Measurements from ENCODE around the gene KCNMB3. TPM values are rescaled to one million over a fixed set of nuclear protein-coding genes. Genes with fewer than 3 reads are reported as not detected.
"Not testable (repeated sequence)": the region's sequence is repeated elsewhere in the genome, so short reads cannot be mapped to it uniquely, and the experiment has no call there.

KCNMB3 gene
- total RNA-seq, 4 donors from 2014 or later, result 0.19 to 1.5 (median 0.87) TPM

DNA sequence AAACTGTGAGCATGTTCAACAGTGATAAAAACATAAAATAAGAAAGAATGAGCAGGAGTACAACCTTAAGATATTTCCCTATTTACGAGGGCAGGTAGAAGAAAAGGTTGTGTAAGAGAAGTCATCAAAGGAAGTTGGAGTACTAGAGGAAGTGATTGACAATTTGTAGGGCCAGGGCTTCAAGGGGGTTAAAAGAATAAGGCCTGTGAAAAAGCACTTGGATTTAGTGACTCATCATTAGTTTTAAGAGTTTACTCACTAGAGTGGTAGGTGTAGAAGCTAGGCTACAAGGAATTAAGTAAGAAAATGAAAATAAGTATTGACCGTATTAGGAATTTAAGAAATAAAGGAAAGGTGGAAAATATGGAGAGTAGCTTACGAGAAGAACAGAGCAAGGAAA is 23.6 kb downstream of the KCNMB3 start:
- H3K4me3 ChIP-seq (ENCODE audit: low read depth, poor library complexity, severe bottlenecking), result no peak overlapping the region
- DNase-seq (ENCODE audit: low spot score in 2 of 2), result no peak
- intact Hi-C loops (cut with DNase I; ENCODE audit: low total_unique reads), result no loop called here
- WGBS, 2 donors, result 94 to 95% methylated on average over 3 of the region's 3 CpGs
- TF ChIP-seq CTCF (IDR thresholded peaks at IDR 0.05), result no peak
- no peak for TF ChIP-seq POLR2A (IDR thresholded peaks at IDR 0.05)

- 93 to 96% methylated on average over 1 of the region's 1 CpG for WGBS, 2 donors
- no peak overlapping the region for H3K4me3 ChIP-seq (ENCODE audit: low read depth, poor library complexity, severe bottlenecking)
- intact Hi-C loops (cut with DNase I; ENCODE audit: low total_unique reads), result no loop called here
- TF ChIP-seq POLR2A (IDR thresholded peaks at IDR 0.05) (no peak), CTCF (IDR thresholded peaks at IDR 0.05) (no peak)
- no peak for DNase-seq (ENCODE audit: low spot score in 2 of 2)
Measured at GRCh38 chr3:179224584-179224983, 26.3 kb downstream of the KCNMB3 start.

GRCh38 chr3:179223548-179223947 is 27.4 kb downstream of the KCNMB3 start:
- intact Hi-C loops (cut with DNase I; ENCODE audit: low total_unique reads), result no loop called here
- H3K4me3 ChIP-seq (ENCODE audit: low read depth, poor library complexity, severe bottlenecking), result no peak overlapping the region
- DNase-seq (ENCODE audit: low spot score in 2 of 2), result no peak
- no peak for TF ChIP-seq CTCF (IDR thresholded peaks at IDR 0.05)
- no peak for TF ChIP-seq POLR2A (IDR thresholded peaks at IDR 0.05)
- 81 to 90% methylated on average over 2 of the region's 2 CpGs for WGBS, 2 donors

DNA sequence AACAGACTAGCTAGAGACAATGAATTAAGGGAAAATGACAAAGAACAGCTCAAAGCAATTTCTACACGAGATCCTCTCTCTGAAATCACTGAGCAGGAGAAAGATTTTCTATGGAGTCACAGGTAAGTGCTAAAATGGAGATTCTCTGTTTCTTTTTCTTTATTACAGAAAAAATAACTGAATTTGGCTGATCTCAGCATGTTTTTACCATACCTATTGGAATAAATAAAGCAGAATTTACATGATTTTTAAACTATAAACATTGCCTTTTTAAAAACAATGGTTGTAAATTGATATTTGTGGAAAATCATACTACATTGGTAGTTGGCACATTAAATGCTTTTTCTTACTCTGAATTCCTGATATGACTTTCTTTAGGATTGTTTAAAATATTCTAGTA is 32.7 kb downstream of the KCNMB3 start:
- WGBS, 2 donors, result 85 to 87% methylated on average over 1 of the region's 1 CpG
- DNase-seq (ENCODE audit: low spot score in 2 of 2); H3K4me3 ChIP-seq (ENCODE audit: low read depth, poor library complexity, severe bottlenecking); intact Hi-C loops (cut with DNase I; ENCODE audit: low total_unique reads): not testable (repeated sequence)

GRCh38 chr3:179215550-179215949 is 35.4 kb downstream of the KCNMB3 start:
- intact Hi-C loops (cut with DNase I; ENCODE audit: low total_unique reads); H3K4me3 ChIP-seq (ENCODE audit: low read depth, poor library complexity, severe bottlenecking); DNase-seq (ENCODE audit: low spot score in 2 of 2): not testable (repeated sequence)
- WGBS, 2 donors, result 100% methylated on average over 1 of the region's 1 CpG

GRCh38 chr3:179200790-179201189 is 50.1 kb downstream of the KCNMB3 start:
- H3K4me3 ChIP-seq (ENCODE audit: low read depth, poor library complexity, severe bottlenecking), result no peak overlapping the region
- DNase-seq (ENCODE audit: low spot score in 2 of 2), result no peak
- WGBS, 2 donors, result 95 to 96% methylated on average over 2 of the region's 2 CpGs
- no peak for TF ChIP-seq POLR2A (IDR thresholded peaks at IDR 0.05)
- TF ChIP-seq CTCF (IDR thresholded peaks at IDR 0.05), result no peak
- intact Hi-C loops (cut with DNase I; ENCODE audit: low total_unique reads), result no loop called here

GRCh38 chr3:179196700-179197099 is 54.2 kb downstream of the KCNMB3 start:
- no peak overlapping the region for H3K4me3 ChIP-seq (ENCODE audit: low read depth, poor library complexity, severe bottlenecking)
- intact Hi-C loops (cut with DNase I; ENCODE audit: low total_unique reads), result no loop called here
- TF ChIP-seq POLR2A (IDR thresholded peaks at IDR 0.05), result no peak
- TF ChIP-seq CTCF (IDR thresholded peaks at IDR 0.05), result no peak
- 93 to 94% methylated on average over 4 of the region's 4 CpGs for WGBS, 2 donors
- no peak for DNase-seq (ENCODE audit: low spot score in 2 of 2)
